ENCODE measurements around the gene PRPF6. TPM values are rescaled to one million over a fixed set of nuclear protein-coding genes. Genes with fewer than 3 reads are reported as not detected.
"Not testable (repeated sequence)": the region's sequence is repeated elsewhere in the genome, so short reads cannot be mapped to it uniquely, and the experiment has no call there.

Gene PRPF6
- total RNA-seq, 1 donor from 2014 or later = 74.7 TPM

DNA sequence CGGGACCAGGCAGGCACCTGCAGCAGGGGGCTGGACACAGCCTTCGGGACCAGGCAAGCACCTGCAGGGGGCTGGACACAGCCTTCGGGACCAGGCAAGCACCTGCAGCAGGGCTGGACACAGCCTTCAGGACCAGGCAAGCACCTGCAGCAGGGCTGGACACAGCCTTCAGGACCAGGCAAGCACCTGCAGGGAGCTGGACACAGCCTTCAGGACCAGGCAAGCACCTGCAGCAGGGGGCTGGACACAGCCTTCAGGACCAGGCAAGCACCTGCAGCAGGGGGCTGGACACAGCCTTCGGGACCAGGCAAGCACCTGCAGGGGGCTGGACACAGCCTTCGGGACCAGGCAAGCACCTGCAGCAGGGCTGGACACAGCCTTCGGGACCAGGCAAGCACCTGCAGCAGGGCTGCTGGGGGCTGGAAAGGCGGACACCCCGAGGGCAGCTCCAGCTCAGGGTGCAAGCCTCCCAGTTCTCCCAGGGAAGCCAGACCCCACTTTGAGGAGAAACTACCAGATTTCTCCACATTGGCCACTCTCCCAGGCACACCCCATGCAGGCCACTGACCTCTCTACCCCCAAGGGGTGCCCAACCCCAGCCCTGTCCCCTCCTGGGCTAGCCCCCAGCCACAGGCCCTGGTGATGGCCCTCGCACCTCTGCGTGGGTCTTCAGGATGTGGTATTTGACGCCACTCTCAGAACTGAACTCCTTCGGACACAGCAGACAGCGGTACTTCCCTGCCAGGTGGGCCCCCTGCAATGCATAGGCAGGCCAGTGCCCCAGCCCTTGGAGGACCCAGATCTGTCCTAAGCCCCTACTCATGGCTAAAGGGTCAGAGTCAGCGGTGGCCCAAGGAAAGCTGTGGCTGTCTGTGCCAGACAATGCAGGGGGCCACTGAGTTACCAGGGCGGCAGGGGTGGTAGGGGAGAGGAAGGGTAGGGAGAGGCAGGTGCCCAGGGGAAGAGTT lies 20.0 kb upstream of the PRPF6 start:
- DNase-seq (ENCODE audit: low spot score) = not testable (repeated sequence)

DNA sequence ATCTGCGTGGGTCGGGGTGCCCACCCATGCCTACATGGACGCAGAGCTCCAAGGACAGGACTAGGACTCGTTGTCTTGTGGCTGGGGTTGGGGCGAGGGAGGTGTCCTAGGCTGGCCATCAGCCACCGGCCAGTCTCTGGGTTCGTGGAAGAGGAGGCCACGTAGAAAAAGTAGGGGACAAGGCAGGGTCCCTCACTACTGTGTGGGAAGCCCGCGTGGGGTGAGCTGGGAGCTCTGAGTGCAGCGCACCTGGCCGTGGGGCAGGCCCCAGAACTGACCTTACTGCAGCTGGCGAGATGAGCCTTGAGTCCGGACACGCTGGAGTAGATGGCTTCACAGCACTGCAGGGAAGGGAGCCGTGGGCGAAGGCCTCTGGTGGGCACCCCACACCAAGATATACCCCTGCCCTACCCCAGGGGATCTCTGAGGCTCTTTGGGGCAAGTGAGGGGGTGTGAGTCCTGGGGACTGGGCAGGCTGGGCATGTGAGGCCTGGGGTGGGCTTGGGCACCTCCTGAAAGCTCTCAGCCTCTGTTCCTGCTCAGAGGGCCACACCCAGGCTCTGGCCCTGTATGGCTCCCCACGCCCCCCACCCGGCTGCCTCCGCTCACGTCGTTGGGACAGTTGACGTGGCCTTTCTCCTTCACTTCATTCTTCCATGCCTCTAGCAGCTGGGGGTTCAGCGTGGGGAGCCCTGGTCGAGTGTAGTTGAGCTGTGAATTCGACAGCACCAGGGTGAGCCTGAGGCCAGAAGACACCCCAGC lies 19.1 kb upstream of the PRPF6 start:
- no peak for DNase-seq (ENCODE audit: low spot score)

DNA sequence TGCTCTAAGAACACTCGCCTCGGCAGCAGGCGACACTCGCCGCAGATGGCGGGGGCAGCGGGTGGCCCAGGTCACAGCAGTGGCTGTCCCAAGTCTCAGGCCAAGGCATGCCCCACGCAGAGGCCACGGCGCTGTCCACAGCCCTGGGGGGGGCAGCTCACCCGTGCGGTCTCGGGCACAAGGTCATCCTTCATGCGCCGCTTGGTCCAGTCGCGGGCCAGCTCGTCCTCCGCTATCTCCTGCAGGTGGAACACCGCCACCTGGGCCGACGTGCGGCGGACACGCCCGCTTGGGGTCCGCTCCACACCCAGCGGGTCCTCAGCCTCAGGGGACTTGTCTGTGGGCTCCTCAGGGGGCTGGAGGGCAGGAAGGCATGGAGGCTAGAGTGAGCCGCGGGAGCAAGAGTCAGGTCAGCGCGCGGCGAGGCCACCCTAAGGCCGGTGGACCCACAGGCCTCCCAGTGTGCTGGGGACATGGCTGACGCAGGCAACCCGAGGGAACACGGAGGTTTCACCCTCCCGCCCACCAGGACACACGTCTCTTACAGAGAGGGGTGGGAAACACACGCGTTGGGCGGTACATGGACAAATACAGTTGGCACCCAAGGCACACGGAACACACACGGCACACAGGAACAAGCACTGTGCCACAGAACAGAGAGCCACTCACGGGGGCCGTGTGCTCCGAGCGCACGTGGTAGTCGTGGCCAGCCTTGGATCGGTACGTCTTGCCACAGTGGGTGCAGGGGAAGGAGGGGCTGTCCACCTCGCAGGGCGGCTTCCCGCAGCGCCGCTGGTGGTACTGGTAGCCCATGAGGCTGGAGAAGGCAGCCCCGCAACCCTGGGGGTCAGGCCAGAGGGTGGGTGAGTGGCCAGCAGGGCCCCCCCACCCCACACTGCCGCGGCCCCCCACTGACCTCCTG lies 18.2 kb upstream of the PRPF6 start:
- no peak for DNase-seq (ENCODE audit: low spot score)

DNA sequence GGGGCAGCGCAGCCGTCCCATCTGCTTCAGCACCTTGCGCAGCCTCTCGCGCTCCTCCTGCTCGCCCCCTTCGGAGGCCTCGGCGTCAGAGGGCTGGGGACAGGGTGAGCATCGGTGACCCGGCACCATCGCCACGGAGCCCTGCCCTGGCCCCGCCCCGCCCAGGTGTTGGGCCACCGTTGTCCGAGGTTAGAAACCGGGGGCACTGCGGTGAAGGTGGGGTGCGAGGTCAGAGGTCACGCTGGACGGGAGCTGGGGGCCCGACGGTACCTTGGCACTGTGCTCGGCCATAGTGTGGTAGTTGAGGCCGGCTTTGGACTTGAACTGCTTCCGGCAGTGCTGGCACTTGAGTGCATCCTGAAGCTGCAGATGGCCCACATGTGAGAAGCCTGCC lies 17.6 kb upstream of the PRPF6 start:
- no peak for DNase-seq (ENCODE audit: low spot score)

DNA sequence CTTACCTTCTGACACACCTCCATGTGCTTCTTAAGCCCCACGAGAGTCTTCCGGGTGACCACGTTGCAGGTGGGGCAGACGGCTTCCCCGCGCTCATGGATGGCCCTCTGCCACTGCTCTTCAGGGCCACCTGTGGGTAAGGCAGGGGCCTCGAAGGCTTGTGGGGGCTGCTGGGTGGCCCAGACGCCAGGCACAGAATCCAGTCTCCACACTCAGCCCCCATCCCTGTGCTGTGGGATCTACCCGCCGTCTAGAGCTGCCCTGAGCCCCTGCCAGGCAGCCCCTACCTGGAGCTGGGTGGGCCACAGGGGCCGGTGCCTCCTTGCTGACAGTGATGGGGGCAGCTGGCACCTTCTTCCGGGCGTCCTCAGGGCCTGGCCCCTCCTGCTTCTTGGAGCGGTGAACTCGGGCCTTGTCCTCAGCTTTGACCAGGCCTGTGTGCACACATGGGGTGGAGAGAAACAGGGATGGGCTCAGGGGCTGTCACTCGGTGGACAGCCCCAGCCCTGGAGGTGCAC lies 17.1 kb upstream of the PRPF6 start:
- DNase-seq (ENCODE audit: low spot score) = no peak

DNA sequence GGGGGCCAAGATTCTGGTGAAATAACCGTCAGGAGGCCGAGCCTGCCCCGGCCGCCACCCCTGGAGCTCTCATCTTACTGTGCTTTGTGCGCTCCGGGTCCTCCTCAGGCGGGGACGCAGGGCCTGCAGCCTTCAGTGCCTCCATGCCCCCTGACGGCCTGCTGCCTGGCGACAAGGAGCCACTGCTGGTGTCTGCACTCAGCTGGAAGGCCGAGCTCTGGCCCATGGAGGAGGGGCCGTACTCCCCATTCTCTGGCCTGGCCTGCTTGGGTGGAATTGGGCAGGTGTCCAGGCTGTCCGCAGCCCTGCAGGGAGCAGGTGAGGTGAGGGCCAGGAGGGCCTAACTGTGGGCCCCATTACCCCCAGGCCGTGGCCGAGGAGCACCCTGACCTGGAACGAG lies 16.5 kb upstream of the PRPF6 start:
- DNase-seq (ENCODE audit: low spot score) = no peak

DNA sequence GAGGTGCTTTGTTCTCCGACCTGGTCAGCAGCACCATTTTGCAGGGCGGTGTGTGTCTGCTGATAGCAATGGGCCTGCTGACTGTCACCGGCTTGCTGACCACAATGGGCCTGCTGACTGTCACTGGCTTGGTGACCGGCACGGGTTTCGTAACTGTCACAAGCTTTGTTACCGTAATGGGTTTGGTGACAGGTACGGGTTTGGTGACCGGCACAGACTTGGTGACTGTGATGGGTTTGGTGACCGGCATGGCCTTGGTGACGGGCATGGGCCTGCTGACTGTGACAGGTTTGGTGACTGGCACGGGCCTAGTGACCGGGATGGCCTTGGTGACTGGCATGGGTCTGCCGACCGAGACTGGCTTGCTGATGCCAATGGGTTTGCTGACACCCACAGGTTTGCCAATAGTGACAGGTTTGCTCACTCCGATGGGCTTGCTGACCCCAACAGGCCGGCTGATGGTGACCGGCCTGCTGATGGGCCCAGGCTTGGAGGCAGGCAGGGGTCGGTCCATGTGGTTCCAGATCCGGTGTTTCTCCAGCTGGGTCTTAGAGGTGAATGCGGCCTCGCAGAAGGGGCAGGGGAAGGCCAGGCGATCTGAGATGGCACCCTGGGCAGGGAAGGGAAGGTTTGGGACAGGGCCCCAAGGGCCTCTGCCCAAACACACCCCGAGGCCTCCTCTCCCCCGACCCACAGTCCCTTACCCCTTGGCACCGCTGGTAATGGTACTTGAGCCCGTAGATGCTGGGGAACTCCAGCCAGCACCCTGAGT lies 14.6 kb upstream of the PRPF6 start:
- DNase-seq (ENCODE audit: low spot score) = no peak

DNA sequence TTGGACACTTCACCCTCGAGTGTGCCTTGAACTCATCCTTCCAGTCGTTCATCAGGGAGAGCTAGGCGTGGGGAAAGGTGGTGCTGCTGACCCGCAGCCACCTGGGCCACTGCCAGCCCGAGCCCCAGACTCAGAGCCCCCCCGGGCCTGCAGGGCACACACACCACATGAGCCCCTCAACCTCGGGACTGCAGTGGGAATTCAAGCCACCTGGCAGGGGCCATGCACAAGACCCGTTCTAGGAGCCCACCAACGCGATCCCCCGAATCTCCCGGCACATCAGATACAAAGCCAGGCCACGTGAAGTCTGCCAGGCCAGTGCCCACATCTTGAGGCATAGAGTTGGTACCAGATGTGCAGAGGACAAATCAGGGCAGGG lies 14.0 kb upstream of the PRPF6 start:
- DNase-seq (ENCODE audit: low spot score) = no peak

DNA sequence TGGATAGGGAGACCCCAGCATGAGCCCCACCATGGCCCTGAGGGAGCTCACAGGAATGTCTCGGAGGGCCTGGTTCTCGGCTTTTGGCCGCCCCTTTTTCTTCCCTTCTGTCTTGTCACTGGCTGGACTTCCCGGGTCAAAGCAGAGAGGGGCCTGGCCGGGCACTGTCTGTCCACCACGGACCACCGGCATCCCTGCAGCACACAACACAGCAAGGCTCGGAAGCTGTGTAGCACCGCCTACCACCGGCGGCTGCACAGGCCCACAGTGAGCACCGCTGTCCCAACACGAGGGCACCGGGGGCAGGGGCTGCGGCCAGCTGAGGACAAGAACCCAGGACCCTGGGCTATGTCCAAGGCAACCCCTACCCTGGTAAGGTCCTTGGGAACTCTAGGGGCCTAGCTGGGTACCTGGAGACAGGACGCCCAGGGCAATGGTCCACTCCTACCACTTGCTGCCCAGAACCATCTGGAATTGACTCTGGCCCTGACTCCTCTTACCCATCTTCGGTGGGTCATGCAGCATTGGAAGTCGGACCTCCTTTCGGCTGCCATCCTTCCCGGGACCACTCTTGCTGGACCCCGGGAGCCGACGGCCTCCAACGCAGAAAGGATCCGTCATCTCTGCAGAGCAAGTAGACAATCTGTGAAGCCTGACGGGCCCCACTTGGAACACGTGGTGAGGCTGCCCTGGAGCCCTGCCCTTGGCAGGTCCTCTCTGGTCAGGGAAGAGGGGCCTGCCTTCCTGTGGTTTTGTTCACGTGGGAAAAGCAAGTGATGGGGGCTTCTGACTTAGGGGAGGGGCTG lies 13.4 kb upstream of the PRPF6 start:
- no peak for DNase-seq (ENCODE audit: low spot score)

DNA sequence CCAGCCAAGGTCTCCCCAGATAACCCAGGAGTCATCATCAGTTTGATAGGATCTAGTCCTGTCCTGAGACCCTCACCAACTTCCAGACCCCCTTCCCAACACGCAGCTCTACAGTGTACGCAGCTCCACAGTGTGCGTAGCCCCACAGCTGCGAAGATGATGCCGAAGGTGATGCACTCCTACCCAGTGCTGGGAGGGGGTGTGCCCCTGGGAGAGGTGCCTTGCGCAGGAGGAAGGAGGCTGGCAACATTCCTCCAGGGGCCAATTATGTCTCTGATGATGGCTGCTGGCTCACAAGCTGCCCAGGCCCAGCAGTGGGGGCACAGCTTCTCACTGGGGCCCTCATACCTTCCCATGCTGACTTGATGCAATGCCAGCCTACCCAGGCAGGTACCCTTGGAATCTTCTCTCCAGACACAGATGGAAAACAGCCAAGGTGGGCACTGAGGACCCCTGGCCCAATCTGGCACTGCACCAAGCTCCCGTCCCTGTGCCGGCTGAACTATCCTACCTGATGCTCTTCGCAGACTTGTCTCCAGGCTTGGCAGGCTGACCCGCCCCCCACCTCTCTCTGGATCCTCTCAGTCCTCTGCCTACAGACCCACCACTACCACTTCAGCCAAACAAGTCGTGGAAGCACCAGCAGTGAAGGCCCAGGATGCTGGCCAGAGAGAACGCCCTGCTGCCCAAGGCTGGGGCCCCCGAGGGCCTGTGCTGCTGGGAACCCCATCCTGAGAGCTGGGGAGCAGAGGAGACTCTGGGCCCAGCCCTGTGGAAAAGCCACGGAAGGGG lies 12.6 kb upstream of the PRPF6 start:
- no peak for DNase-seq (ENCODE audit: low spot score)

DNA sequence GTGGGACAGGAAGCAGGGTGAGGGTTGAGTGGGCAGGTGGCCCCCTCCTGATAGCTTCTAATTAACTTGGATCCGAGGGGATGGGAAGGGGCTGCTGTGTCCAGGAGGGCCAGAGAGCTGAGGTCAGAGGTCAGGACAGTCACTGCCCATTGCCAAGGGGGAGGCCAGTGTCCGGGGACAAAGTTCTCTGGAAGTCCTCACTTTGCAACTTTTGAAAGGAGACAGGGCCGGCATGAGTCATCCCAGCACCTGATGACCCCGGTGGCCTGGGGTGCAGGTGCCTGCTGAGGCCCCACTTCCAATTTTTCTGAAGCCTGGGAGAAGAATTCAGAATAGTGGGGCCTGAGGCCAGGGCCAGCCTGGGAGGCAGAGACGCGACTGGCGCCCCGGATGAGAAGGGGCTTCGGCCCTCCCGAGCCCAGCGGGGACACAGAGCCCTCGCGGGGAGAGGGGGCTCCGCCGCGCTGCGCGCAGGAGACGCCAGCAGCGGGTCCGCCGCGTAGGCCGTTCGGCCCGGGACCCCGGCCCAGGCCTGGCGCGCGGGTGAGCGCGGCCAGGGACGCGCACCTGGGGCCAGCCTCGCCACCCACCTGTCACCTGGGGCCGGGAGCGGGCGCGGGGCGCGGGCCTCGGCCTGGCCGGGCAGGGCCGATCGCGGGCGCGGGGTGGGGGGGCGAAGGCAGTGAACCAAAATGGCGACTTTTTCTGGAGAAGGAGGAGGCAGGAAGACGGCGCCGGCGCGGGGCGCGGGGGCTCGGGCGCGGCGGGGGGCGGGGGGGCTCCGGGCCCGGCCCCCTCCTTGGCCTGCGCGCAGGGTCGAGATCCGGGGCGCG lies 11.8 kb upstream of the PRPF6 start:
- peak; percentile 9 for DNase-seq (ENCODE audit: low spot score)

DNA sequence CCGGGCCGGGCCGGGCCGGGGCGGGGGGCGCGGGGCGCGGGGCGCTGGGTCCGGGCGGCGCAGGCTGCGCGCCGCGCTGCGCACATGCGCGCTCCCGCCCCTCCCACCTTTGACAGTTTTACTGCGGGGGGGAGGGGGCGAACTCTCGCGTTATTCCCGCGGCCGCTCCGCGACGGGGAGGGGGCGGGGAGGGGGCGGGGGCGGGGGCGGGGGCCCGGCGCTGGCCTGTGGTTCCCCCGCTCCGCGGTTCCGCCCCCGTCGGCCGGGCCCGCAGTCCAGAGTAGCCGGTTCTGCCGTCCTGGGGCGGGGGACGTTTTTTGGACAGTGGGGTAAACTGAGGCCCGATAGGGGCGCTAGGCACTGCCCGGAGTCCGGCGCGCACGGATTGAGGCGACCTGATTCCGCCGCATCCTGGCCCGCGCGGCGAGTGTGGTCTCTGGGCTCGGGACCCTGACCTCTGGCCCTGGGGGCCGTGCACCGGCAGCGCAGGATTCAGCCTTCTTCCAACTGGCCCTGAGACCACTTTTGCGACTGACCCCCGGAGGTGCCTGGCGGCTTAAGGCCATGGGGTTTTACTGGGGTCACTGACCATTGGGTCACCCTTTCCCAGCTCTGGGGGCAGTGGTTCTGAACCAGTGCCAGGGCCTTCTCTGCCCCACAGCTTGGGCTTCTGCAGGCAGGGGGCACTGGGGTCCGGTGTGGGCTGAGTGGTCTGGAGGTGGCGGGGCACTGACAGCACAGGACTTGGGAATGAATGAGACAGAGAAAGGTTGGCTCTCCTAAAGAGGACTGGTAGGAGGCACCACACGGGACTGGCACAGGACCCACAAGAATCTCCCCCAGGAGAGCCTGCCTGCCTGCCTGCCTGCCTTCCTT lies 10.9 kb upstream of the PRPF6 start, which contains the start of gene ZNF512B:
ZNF512B (minus strand) TSS at position 93 of the 876 bp plus-strand sequence. CDS start 1,980 bp downstream, outside the sequence.
- peak; percentile 48 for DNase-seq (ENCODE audit: low spot score)

DNA sequence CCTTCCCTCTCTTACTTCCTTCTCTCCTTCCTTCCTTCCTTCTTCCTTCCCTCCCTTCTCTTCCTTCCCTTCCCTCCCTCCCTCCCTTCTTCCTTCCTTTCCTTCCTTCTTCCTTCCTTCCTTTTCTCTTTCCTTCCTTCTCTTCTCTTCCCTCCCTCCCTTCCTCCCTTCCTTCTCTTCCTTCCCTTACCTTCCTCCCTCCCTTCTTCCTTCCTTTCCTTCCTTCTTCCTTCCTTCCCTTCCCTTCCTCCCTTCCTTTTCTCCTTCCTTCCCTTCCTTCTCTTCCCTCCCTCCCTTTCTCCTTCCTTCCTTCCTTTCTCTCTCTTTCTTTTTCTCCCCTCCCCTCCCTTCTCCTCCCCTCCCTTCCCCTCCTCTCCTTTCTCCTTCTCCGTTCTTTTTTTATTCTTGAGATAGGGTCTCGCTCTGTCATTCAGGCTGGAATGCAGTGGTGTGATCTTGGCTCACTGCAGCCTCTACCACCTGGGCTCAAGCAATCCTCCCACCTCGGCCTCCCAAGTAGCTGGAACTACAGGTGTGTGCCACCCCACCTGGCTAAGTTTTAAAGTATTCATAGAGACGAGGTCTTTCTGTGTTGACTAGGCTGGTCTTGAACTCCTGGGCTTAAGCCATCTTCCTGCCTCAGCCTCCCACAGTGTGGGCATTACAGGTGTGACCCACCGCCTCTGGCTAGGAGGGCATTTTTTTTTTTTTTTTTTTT lies 10.1 kb upstream of the PRPF6 start:
- DNase-seq (ENCODE audit: low spot score) = no peak

DNA sequence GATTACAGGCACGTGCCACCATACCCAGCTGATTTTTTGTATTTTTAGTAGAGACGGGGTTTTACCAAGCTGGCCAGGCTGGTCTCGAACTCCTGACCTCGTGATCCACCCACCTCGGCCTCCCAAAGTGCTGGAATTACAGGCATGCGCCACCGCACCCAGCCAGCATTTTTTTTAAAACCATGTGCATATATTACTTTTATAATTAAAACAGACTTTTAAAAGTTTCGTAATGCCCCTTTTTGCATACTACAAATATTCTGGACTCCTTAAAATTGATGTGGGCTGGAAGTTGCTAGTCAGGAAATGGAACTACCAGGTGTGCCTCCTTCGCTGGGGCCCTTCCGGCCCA lies 9.0 kb upstream of the PRPF6 start:
- not testable (repeated sequence) for DNase-seq (ENCODE audit: low spot score)

DNA sequence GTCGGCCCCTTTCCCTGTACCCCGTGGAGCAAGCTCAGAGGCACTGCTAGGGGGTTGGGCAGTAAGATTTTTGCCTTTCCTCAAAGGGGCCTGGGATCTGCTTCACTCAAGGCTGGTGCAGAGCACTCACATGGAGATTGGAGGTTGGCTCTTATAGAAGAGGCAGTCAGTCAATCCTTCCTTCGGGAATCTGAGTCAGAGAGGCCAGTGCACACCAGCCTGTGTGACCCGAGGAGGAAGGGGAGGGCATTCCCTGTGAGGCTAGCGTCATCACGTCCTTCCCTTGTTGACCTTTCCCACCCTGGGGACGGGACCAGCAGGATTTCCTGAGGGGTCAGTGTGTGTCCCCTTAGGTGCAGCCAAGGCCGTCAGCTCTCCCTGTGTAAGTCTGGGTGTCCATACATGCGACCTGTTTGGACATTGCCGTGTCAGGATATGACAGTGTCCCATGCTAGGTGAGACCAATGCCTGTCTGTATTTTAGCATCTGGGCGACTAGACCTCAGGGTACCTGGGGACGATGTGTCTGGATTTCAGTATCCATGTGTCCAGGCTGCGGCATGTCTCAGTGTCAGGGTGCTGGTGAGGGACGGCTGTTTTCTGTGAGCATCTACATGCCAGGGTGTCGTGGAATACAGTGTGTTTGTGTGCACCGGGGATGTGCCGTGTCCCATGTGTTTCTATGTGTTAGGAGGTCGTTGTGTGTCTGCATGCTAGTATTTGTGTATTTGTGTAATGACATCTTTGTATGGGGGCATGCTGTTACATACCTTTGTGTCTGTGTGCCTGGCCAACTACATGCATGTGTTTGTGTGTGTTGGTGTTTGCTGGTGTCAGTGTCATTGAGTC lies 8.4 kb upstream of the PRPF6 start:
- DNase-seq (ENCODE audit: low spot score) = no peak

DNA sequence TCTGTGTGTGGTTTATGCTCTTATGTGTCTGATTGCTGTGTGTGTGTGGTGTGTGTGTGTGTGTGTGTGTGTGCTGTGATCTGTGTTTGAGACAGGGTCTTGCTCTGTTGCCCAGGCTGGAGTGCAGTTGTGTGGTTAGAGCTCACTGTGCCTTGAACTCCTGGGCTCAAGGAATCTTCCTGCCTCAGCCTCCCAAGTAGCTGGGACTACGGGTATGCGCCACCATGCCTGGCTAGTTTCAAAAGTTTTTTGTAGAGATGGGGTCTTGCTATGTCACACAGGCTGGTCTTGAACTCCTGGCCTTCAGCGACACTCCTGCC lies 7.8 kb upstream of the PRPF6 start:
- DNase-seq (ENCODE audit: low spot score) = no peak

Measured in mucosa of gallbladder (tissue), 1 donor.